Mucosa of descending colon (tissue), 3 donors: ENCODE results near the gene GOLPH3. TPM values are rescaled to one million over a fixed set of nuclear protein-coding genes. Genes with fewer than 3 reads are reported as not detected.
A peak's percentile ranks its signal among the peaks of the same experiment; 100 is the strongest.

ENCODE experiments used
- ATAC-seq: fragments of 200-7000 bp; cut with Tn5 transposase; one replicate; pipeline ENCODE4 v1.9.1; 2020; ENCODE audit warnings: mild to moderate bottlenecking, moderate library complexity
- DNase-seq, 3 donors: peaks; one replicate each; pipeline ENCODE4 v3.0.0-alpha.2; 2020
- H3K36me3 ChIP-seq: fragments of 200-600 bp; one replicate; pipeline ENCODE4 v1.8.0; 2021; ENCODE audit warnings: low read depth, mild to moderate bottlenecking
- H3K4me1 ChIP-seq: fragments of 200-600 bp; one replicate; pipeline ENCODE4 v1.8.0; 2021; ENCODE audit warnings: low read depth, mild to moderate bottlenecking
- H3K4me3 ChIP-seq: fragments of 200-600 bp; one replicate; pipeline ENCODE4 v1.8.0; 2021; ENCODE audit warnings: mild to moderate bottlenecking
- H3K9me3 ChIP-seq: fragments of 200-600 bp; one replicate; pipeline ENCODE4 v1.8.0; 2021; ENCODE audit warnings: mild to moderate bottlenecking
- intact Hi-C, 2 donors: fragments of 100-400 bp; cut with DNase I in 1 of 2; cut with micrococcal nuclease in 1 of 2; formaldehyde crosslinking; loops; one replicate each; pipeline versions ENCODE4 v1.11.0 to v1.11.1; 2022; cut with DNase I, micrococcal nuclease
- total RNA-seq, 3 donors: library from RNA; stranded (reverse); fragmentation: NEBNext Ultra II Directional in 2 of 3; extraction: Animal tissue kit (Norgen Biotek cat#: 25700) in 2 of 3; gene quantifications; one replicate each; pipeline versions ENCODE4 v1.2.1 to v1.2.4, GENCODE V29; 2021 to 2023
- TF ChIP-seq, protein P1 (sequence below): fragments of 200-600 bp; IDR thresholded peaks from one replicate; pipeline ENCODE4 v1.8.0; 2022; ENCODE audit warnings: antibody characterized with exemption, mild to moderate bottlenecking
- donor health status: DM: no; HTN: no; CAD: no; lungs with moderate emphysema.
- donor health status: DM: no; HTN: no; CAD: no.
- donor health status: DM: no; HTN: yes; CAD: no.

The GOLPH3 gene
- total RNA-seq, 3 donors from 2014 or later: 101 to 178 (median 123) TPM

DNA sequence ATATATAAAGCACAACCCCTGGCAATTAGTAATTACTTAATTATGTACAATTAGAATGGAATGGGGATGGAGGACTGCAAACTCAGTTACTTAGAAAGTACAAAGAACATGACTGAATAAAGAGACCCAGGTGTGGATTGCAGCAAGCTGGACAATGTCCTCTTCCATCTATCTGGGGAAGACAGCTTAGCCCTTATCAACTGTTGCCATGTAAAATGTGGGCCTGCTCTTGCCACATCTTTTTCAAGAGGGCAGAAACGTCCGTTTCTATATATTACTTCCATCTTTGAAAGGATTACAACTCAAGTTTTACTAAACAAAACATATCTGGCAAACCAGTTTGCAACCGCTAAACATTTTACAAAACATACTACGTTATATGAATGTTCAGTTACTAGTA lies 26.2 kb downstream of the GOLPH3 start:
- TF ChIP-seq, protein P1, sequence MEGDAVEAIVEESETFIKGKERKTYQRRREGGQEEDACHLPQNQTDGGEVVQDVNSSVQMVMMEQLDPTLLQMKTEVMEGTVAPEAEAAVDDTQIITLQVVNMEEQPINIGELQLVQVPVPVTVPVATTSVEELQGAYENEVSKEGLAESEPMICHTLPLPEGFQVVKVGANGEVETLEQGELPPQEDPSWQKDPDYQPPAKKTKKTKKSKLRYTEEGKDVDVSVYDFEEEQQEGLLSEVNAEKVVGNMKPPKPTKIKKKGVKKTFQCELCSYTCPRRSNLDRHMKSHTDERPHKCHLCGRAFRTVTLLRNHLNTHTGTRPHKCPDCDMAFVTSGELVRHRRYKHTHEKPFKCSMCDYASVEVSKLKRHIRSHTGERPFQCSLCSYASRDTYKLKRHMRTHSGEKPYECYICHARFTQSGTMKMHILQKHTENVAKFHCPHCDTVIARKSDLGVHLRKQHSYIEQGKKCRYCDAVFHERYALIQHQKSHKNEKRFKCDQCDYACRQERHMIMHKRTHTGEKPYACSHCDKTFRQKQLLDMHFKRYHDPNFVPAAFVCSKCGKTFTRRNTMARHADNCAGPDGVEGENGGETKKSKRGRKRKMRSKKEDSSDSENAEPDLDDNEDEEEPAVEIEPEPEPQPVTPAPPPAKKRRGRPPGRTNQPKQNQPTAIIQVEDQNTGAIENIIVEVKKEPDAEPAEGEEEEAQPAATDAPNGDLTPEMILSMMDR: no peak
- Histone ChIP-seq H3K4me3 (no peak overlapping the region), H3K9me3 (no peaks in the 10 kb centered on the region), H3K36me3 (no peaks in the 10 kb centered on the region), H3K4me1 (peaks cover 18% of the 10 kb centered on the region)
- intact Hi-C loops: no loop called here
- no peak for ATAC-seq
- no peak for DNase-seq

DNA sequence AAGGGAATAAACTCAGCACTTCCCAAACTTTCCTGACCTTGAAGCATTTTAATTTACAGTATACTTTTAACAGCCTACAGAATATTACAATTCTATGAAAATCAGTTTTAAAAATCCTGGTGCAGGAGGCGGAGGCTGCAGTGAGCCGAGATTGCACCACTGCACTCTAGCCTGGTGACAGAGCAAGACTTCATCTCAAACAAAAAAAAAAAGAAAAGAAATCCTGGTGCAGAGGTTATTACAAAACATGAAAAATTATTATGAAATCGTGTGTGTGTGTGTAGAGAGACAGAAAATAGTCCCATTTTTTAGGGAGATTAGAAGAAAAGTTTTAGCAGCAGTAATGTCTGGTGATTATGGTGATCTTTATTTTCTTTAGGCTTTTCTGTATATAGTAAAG lies 26.9 kb downstream of the GOLPH3 start:
- H3K9me3 ChIP-seq: no peaks in the 10 kb centered on the region
- intact Hi-C loops: no loop called here
- ATAC-seq: no peak

DNA sequence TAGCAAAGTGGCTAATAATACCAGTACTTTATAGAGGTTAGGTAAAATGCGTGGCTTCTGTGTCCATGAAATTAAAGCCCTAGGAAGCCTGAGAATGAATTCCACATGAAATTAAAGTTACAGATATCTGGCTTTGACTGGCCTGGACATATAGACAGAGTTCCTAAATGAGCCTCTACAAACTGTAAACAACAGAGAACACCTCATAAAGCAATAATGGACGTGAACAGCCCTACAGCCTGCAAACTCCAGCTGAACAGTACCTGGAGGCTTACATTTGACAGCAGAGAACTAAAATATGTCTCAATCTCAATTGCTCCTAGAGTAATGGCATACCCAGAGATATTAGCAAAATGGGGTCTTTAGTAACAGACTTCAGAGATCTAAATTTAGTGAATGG lies 28.7 kb downstream of the GOLPH3 start:
- Histone ChIP-seq H3K36me3 (no peaks in the 10 kb centered on the region), H3K4me3 (no peak overlapping the region), H3K4me1 (peaks cover 17% of the 10 kb centered on the region), H3K9me3 (no peaks in the 10 kb centered on the region)
- intact Hi-C loops: no loop called here
- DNase-seq: no peak
- TF ChIP-seq, protein P1: no peak
- ATAC-seq: peak; percentile 68

More for the DNA sequence above, 26.9 kb downstream of the GOLPH3 start:
- Histone ChIP-seq H3K36me3 (no peaks in the 10 kb centered on the region), H3K4me3 (no peak overlapping the region), H3K4me1 (peaks cover 17% of the 10 kb centered on the region)
- DNase-seq: no peak
- TF ChIP-seq, protein P1: no peak

DNA sequence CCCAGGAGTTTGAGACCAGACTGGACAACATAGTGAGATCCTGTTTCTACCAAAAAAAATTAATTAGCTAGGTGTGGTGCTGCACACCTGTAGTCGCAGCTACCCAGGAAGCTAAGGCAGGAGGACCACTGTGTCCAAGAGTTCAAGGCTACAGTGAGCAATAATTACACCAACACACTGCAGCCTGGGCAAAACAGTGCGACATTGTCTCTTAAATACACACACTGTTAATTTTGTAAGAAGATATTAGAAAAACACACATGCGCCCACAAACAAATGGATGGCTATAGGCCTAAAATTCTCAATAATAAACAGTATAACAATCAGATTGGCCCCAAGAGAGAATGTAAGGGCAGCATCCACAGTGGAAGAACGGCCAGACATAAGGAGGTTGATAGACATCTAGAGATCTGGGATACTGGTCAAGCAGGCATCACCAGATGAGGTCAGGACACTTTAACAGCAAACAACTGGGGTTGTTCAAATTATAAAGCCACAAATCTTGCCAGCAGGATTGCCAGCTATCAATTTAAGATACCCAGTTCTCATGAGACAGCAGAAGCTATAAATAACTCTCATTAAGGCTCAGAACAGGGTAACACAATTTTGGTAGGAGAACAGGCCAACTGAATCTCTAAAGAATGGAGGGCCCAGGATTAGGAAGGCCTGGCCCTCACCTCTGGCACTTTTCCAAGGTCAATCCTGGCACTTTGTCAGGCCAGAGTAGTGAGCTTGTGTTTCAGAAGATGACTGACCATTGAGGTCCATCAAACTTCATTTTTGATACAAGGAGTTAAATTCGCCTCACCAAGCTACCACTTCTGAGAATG lies 29.5 kb downstream of the GOLPH3 start:
- ATAC-seq: no peak
- DNase-seq: no peak
- TF ChIP-seq, protein P1: no peak
- no peak overlapping the region for H3K4me3 ChIP-seq
- peaks cover 17% of the 10 kb centered on the region for H3K4me1 ChIP-seq
- no peaks in the 10 kb centered on the region for H3K36me3 ChIP-seq
- intact Hi-C loops: no loop called here
- H3K9me3 ChIP-seq: no peaks in the 10 kb centered on the region

DNA sequence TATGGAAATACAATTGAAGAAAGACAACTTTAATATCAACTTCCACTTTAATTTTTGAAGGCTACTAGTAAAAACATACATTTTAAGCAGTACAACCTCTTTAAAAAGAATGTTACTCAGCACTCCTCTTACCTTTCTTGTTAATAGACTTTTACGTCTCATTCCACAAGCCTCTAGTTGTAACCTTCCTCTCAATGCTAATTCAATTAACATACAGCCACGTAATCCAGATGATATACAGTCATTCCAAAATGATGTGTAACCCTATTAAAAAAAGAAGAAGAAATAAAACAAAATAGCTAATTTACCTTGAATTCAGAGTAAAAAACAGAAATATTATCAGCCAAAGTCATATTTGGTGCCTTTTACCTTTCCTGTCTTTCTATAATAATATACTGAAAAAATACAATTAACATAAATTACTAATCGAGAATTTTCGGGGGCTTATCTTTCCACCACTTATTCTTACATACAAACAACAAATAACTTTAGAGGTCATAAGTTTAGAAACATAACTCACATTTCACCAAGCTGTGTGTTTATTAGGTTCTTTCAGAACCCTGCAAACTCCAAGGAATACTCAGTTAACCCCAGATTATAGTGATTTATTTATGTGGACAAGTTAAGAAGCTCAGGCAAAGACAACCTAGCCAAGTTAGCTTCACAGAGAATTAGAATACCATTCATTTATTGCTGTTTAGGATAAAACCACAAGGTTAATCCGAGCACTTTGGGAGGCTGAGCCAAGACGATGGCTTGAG lies 30.3 kb downstream of the GOLPH3 start:
- intact Hi-C loops: no loop called here
- ATAC-seq (no peak), DNase-seq (no peak)
- TF ChIP-seq, protein P1: no peak
- Histone ChIP-seq H3K36me3 (no peaks in the 10 kb centered on the region), H3K9me3 (no peaks in the 10 kb centered on the region), H3K4me3 (no peak overlapping the region), H3K4me1 (peaks cover 17% of the 10 kb centered on the region)
